Endodermal cell (in vitro differentiated cells): ENCODE results near the gene CRTC1. TPM values are rescaled to one million over a fixed set of nuclear protein-coding genes. Genes with fewer than 3 reads are reported as not detected.

Source experiments
- DNase-seq: peaks from one replicate; pipeline ENCODE4 v3.0.0-alpha.2; 2017
- H3K27ac ChIP-seq: 2 replicates; pipeline ENCODE4 v1.5.1; 2013; ENCODE audit warnings: mild to moderate bottlenecking, low read depth, low read length, moderate library complexity
- H3K27me3 ChIP-seq: 2 replicates; pipeline ENCODE4 v1.6.1; 2013; ENCODE audit warnings: mild to moderate bottlenecking, low read length, moderate library complexity; ENCODE audit not compliant: insufficient read depth, control insufficient read depth, poor library complexity, severe bottlenecking
- H3K36me3 ChIP-seq: 2 replicates; pipeline ENCODE4 v1.7.0; 2013; ENCODE audit warnings: mild to moderate bottlenecking, low read length, moderate library complexity; ENCODE audit not compliant: control insufficient read depth, insufficient read depth
- H3K4me1 ChIP-seq: one replicate; pipeline ENCODE4 v1.7.0; 2013; ENCODE audit warnings: low read length; ENCODE audit not compliant: control insufficient read depth, insufficient read depth
- H3K4me3 ChIP-seq: 2 replicates; pipeline ENCODE4 v1.5.1; 2013; ENCODE audit warnings: mild to moderate bottlenecking, low read length, moderate library complexity
- H3K9ac ChIP-seq: 2 replicates; pipeline ENCODE4 v1.6.1; 2013; ENCODE audit warnings: mild to moderate bottlenecking, low read length, moderate library complexity; ENCODE audit not compliant: poor library complexity, severe bottlenecking; ENCODE audit errors: extremely low read depth
- H3K9me3 ChIP-seq: 2 replicates; pipeline ENCODE4 v1.6.1; 2013; ENCODE audit warnings: mild to moderate bottlenecking, low read length, moderate library complexity; ENCODE audit not compliant: control insufficient read depth
- H3K27ac Mint-ChIP-seq: 2 replicates; pipeline ENCODE4 v1.8.0; 2020; ENCODE audit warnings: mixed read lengths
- H3K27me3 Mint-ChIP-seq: 2 replicates; pipeline ENCODE4 v1.8.0; 2021; ENCODE audit warnings: mild to moderate bottlenecking, mixed read lengths; ENCODE audit not compliant: insufficient read depth
- H3K36me3 Mint-ChIP-seq: 2 replicates; pipeline ENCODE4 v1.8.0; 2020; ENCODE audit warnings: low read depth, mixed read lengths
- H3K4me1 Mint-ChIP-seq: 2 replicates; pipeline ENCODE4 v1.8.0; 2020; ENCODE audit warnings: mixed read lengths
- H3K4me3 Mint-ChIP-seq: 2 replicates; pipeline ENCODE4 v1.8.0; 2020; ENCODE audit warnings: mild to moderate bottlenecking, moderate library complexity, mixed read lengths
- H3K9me3 Mint-ChIP-seq: 2 replicates; pipeline ENCODE4 v1.8.0; 2020; ENCODE audit warnings: mild to moderate bottlenecking, mixed read lengths
- CTCF ChIP-seq: fragments of 200-600 bp; sonication (generic); conservative IDR thresholded peaks from 2 replicates; pipeline ENCODE4 v1.5.0; 2021; ENCODE audit warnings: antibody characterized with exemption, mild to moderate bottlenecking
- WGBS, 2 experiments: methylation state at CpG; one replicate each; pipeline versions ENCODE4 v1.1.5 to v1.1.7; 2013; ENCODE audit warnings: missing lambda C conversion rate in 2 of 2, mixed read lengths in 1 of 2; ENCODE audit not compliant: insufficient coverage in 1 of 2, insufficient read length in 1 of 2; 5-methylcytosine and 5-hydroxymethylcytosine counted together
- total RNA-seq, 2 donors: library from RNA; stranded (reverse); fragmentation: NEBNext Ultra II Directional in 1 of 2; extraction: Animal tissue kit (Norgen Biotek cat#: 25700) in 1 of 2; gene quantifications; 2 replicates in 1 of 2; 3 replicates in 1 of 2; pipeline ENCODE4 v1.2.1, GENCODE V29; 2021

The CRTC1 gene
- total RNA-seq, 2 donors from 2014 or later, result 26.6 to 29.7 TPM

GRCh38 chr19:18665771-18666202, 17.7 kb upstream of the CRTC1 start:
- Mint-ChIP-seq H3K9me3 (no peaks in the 10 kb centered on the region), H3K27ac (no peak overlapping the region), H3K4me3 (no peak overlapping the region), H3K27me3 (no peaks in the 10 kb centered on the region), H3K4me1 (peaks cover 5% of the 10 kb centered on the region), H3K36me3 (peaks cover 18% of the 10 kb centered on the region)
- Histone ChIP-seq H3K9ac (no peak overlapping the region), H3K4me3 (no peak overlapping the region), H3K9me3 (no peaks in the 10 kb centered on the region), H3K27ac (no peak overlapping the region), H3K36me3 (no peaks in the 10 kb centered on the region), H3K27me3 (no peaks in the 10 kb centered on the region), H3K4me1 (no peaks in the 10 kb centered on the region)
- no peak for DNase-seq
- no peak for TF ChIP-seq CTCF
- 95 to 96% methylated on average over 15 to 22 of the region's 22 CpGs for WGBS, 2 experiments

- Histone ChIP-seq H3K9ac (no peak overlapping the region), H3K4me3 (no peak overlapping the region), H3K27me3 (no peaks in the 10 kb centered on the region), H3K9me3 (no peaks in the 10 kb centered on the region), H3K27ac (no peak overlapping the region), H3K4me1 (no peaks in the 10 kb centered on the region), H3K36me3 (no peaks in the 10 kb centered on the region)
- peaks cover 5% of the 10 kb centered on the region for H3K4me1 Mint-ChIP-seq
- H3K36me3 Mint-ChIP-seq, result peaks cover 18% of the 10 kb centered on the region
- no peak for DNase-seq
- no peaks in the 10 kb centered on the region for H3K27me3 Mint-ChIP-seq
- 91 to 100% methylated on average over 2 to 12 of the region's 12 CpGs for WGBS, 2 experiments
- no peak overlapping the region for H3K4me3 Mint-ChIP-seq
- no peak overlapping the region for H3K27ac Mint-ChIP-seq
- no peak for TF ChIP-seq CTCF
- no peaks in the 10 kb centered on the region for H3K9me3 Mint-ChIP-seq
Observed at GRCh38 chr19:18666317-18666716, 17.2 kb upstream of the CRTC1 start.

GRCh38 chr19:18666784-18667183, 16.7 kb upstream of the CRTC1 start:
- peaks cover 18% of the 10 kb centered on the region for H3K36me3 Mint-ChIP-seq
- H3K27ac ChIP-seq, result no peak overlapping the region
- H3K4me1 ChIP-seq, result no peaks in the 10 kb centered on the region
- no peaks in the 10 kb centered on the region for H3K9me3 Mint-ChIP-seq
- no peak overlapping the region for H3K27ac Mint-ChIP-seq
- TF ChIP-seq CTCF, result no peak
- DNase-seq, result no peak
- H3K4me3 Mint-ChIP-seq, result no peak overlapping the region
- H3K4me3 ChIP-seq, result no peak overlapping the region
- no peaks in the 10 kb centered on the region for H3K27me3 ChIP-seq
- no peak overlapping the region for H3K9ac ChIP-seq
- no peaks in the 10 kb centered on the region for H3K9me3 ChIP-seq
- peaks cover 5% of the 10 kb centered on the region for H3K4me1 Mint-ChIP-seq
- no peaks in the 10 kb centered on the region for H3K27me3 Mint-ChIP-seq
- 91 to 92% methylated on average over 5 of the region's 5 CpGs for WGBS, 2 experiments
- no peaks in the 10 kb centered on the region for H3K36me3 ChIP-seq
